22Rv1 (cell line): ENCODE measurements around the gene IL4R.

Source experiments
- H3K27ac ChIP-seq: fragments of 450-650 bp; 2 replicates; pipeline ENCODE4 v1.5.1; 2017
- ZFX ChIP-seq: fragments of 450-650 bp; IDR thresholded peaks from 2 replicates; pipeline ENCODE4 v1.6.1; 2017; ENCODE audit warnings: antibody characterized with exemption, borderline replicate concordance
- TF ChIP-seq, protein P1 (sequence below): fragments of 450-650 bp; IDR thresholded peaks from 2 replicates; pipeline ENCODE4 v1.5.1; 2017; ENCODE audit warnings: mild to moderate bottlenecking

IL4R gene

DNA sequence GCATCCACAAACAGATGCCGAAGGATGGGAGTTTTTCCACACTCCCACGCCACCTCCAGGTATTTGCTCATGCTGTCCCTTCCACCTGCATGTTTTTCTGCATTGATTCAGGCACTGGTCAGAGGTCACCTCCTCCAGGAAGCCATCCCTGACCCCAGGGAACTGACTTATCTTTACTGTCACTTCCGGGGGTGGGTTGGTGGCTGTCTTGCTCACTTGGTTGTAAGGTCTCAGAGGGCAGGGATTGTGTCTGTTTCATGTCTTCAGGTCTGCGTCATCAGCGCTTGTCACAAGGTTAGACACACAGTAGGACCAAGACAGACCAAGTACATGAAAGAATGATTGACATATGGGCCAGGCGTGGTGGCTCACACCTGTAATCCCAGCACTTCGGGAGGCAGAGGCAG is 1.9 kb upstream of the IL4R start:
- no peak for TF ChIP-seq ZFX
- TF ChIP-seq, protein P1, sequence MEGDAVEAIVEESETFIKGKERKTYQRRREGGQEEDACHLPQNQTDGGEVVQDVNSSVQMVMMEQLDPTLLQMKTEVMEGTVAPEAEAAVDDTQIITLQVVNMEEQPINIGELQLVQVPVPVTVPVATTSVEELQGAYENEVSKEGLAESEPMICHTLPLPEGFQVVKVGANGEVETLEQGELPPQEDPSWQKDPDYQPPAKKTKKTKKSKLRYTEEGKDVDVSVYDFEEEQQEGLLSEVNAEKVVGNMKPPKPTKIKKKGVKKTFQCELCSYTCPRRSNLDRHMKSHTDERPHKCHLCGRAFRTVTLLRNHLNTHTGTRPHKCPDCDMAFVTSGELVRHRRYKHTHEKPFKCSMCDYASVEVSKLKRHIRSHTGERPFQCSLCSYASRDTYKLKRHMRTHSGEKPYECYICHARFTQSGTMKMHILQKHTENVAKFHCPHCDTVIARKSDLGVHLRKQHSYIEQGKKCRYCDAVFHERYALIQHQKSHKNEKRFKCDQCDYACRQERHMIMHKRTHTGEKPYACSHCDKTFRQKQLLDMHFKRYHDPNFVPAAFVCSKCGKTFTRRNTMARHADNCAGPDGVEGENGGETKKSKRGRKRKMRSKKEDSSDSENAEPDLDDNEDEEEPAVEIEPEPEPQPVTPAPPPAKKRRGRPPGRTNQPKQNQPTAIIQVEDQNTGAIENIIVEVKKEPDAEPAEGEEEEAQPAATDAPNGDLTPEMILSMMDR, result no peak
- H3K27ac ChIP-seq, result no peak overlapping the region

DNA sequence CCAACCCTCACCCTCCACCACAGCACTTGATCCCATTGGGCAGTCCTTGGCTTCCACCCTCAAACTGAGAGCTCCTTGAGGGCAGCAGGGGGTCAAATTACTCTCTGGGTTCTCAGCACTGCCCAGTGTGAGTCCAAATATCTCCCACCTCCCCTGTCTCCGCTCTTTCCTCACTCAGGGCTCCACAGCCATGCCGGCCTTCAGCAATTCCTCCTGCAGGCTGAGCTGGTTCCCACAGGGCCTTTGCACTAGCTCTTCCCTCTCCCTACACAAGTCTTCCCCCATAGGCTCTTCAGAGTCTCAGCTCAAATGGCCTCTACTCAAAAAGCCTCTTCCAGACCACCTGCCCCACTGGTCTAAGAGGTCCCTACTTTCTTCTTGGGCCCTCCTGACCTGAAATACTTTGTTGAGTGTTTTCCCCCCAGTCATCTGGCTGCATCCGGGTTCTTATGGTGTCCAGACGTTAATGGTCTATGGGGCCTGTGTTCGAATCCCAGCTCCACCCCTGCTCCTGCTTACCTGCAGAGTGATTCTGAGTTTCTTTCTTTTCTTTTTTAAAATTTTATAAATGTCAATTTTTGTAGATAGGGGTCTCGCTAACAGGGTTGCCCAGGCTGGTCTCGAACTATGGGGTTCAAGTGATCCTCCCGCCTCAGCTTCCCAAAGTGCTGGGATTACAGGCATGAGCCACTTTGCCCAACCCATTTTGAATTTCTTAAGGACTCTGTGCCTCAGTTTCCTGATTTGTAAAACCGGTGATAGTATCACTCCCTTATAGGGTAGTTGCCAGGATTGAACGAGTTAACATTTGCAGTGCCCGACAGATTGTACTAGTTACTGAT is 973 bp upstream of the IL4R start:
- H3K27ac ChIP-seq, result no peak overlapping the region

DNA sequence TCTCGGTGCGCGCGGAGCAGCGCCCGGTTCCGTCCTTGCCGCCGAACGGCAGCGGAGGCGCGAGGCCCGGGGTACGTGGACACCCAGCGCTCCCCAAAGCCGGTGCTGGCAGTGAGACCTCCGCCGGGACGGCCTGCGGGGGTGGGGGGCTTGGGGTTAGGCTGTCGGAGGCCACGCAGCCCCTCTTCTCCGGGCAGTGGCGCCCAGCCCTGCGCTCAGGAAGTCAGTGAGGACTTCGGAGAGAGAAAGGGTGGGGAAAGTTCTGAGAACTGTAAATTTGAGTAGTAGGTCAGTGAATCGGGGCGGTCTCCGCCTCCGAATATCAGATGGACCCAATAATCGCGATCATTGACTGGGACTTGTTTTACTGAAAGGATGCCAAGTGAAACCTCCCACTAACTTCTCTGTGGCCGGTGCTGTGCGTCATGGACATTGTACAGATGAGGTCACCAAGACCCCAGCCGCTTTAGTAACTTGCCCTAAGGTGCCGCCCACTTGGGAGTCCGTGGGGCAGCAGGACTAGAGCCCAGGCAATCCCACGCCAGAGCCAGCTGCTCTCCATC is 468 bp downstream of the IL4R start:
- TF ChIP-seq, protein P1, result no peak; the same call in 1 of the 2 replicates
- no peak for TF ChIP-seq ZFX
- no peak overlapping the region for H3K27ac ChIP-seq

More for the DNA sequence above, 973 bp upstream of the IL4R start:
- TF ChIP-seq, protein P1, result no peak
- no peak for TF ChIP-seq ZFX

DNA sequence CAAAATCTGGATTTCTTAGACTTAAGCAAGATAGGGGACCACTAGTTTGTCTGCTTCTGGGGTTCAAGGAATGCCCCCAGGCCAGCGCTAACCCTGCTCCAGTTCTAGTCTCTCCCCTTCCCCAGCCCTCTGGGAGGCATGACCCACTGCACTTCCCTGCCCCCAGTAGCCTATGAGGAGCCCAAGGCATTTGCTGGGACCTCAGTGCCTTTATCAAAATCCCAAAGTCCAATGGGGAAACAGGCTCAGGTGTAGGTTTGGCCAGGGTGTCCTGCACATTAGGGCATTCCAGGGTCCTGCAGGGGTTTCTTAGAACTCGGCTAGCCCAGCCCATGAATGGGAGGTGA is 1.2 kb downstream of the IL4R start:
- no peak for TF ChIP-seq ZFX
- TF ChIP-seq, protein P1, result no peak
- H3K27ac ChIP-seq, result no peak overlapping the region

DNA sequence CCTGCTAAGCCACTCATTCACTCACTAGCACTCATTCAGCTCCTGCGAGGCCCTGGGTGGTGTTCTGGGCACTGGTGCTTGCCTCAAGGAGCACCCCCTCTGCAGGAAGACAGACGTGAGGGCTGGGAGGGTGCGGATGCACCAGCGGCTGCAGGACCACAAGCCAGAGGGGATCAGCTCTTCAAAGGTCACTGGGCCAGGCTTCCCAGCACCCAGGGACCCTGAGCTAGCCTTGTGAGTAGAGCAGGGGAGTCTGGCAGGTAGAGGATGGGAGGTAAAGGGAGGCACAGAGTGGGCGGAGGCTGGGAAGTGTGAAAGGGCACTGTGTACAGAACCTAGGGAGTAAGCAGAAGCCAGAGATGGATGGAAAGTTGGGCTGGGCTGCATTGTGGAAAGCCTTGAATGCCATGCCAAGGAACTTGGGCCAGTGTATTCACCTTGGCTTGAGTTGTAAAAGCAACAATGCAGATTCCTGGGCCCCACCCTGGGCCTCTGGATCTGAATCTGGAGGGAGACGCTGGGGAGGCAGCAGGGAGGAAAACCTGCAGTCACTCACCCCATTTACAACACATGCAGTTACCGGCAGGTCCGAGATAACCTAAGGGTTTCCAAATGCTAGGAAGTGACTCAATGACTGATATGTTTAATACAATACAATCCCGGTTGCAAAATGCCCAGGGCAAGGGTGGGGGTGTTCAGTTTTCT is 1.7 kb downstream of the IL4R start:
- TF ChIP-seq, protein P1, result no peak
- H3K27ac ChIP-seq, result no peak overlapping the region

DNA sequence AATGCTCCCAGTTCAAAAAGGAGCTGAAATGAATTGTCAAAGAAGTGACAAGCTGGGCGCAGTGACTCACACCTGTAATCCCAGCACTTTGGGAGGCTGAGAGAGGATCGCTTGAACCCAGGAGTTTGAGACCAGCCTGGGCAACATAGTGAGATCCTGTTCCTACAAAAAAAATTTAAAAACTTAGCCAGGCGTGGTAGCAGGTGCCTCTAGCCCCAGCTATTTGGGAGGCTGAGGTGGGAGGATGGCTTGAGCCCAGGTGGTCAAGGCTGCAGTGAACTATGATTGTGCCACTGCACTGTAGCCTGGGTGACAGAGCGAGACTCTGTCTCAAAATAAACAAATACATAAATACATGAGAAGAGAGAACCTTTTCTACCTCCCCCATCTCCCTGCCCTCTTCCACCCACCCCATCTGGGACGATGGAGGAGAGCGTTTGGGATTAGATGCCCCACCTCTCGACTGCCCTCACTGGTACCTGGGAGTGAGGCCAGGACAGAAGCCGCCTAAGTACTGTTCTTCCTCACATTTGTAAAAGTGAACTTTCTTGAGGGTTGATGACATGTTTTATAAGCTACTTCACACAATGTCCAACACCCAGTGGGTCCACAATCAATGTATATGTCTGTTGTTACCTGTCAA is 2.4 kb downstream of the IL4R start:
- H3K27ac ChIP-seq, result no peak overlapping the region

More for the DNA sequence above, 2.4 kb downstream of the IL4R start:
- TF ChIP-seq, protein P1, result no peak
- TF ChIP-seq ZFX, result no peak
